ENCODE measurements around the gene GDF11. TPM values are rescaled to one million over a fixed set of nuclear protein-coding genes. Genes with fewer than 3 reads are reported as not detected.
A peak's percentile ranks its signal among the peaks of the same experiment; 100 is the strongest.

Gene GDF11
- total RNA-seq, 1 donor from 2014 or later, result 2.8 TPM

- no peak for DNase-seq (ENCODE audit: low read depth)
Observed at GRCh38 chr12:55728939-55729818, 13.7 kb upstream of the GDF11 start, which contains the start of gene CD63. TSS of gene CD63 (minus strand) at chr12:55729009. CDS start at chr12:55728341, 668 bp downstream.

GRCh38 chr12:55729819-55730818 lies 12.8 kb upstream of the GDF11 start:
- peak overlapping the region; percentile 70 for H3K4me3 ChIP-seq (ENCODE audit: low read depth, low read length)
- peak; percentile 25 for TF ChIP-seq CTCF (conservative IDR thresholded peaks at IDR 0.05; ENCODE audit: low read depth, low read length)
- no peak for DNase-seq (ENCODE audit: low read depth)

More at GRCh38 chr12:55728939-55729818, 13.7 kb upstream of the GDF11 start, which contains the start of gene CD63:
- TF ChIP-seq CTCF (conservative IDR thresholded peaks at IDR 0.05; ENCODE audit: low read depth, low read length), result no peak
- H3K4me3 ChIP-seq (ENCODE audit: low read depth, low read length), result peak within 1 kb of the TSS; percentile 70

- TF ChIP-seq CTCF (conservative IDR thresholded peaks at IDR 0.05; ENCODE audit: low read depth, low read length), result no peak
- no peak overlapping the region for H3K4me3 ChIP-seq (ENCODE audit: low read depth, low read length)
Observed at GRCh38 chr12:55732288-55732687, 10.6 kb upstream of the GDF11 start.

GRCh38 chr12:55733021-55733555 lies 9.8 kb upstream of the GDF11 start:
- no peak for TF ChIP-seq CTCF (conservative IDR thresholded peaks at IDR 0.05; ENCODE audit: low read depth, low read length)
- no peak overlapping the region for H3K4me3 ChIP-seq (ENCODE audit: low read depth, low read length)
- no peak for DNase-seq (ENCODE audit: low read depth)

More at GRCh38 chr12:55732288-55732687, 10.6 kb upstream of the GDF11 start:
- DNase-seq (ENCODE audit: low read depth), result no peak

- no peak for DNase-seq (ENCODE audit: low read depth)
- TF ChIP-seq CTCF (conservative IDR thresholded peaks at IDR 0.05; ENCODE audit: low read depth, low read length), result no peak
- no peak overlapping the region for H3K4me3 ChIP-seq (ENCODE audit: low read depth, low read length)
Observed at GRCh38 chr12:55733858-55734257, 9.1 kb upstream of the GDF11 start.

GRCh38 chr12:55734595-55734994 lies 8.3 kb upstream of the GDF11 start:
- no peak for DNase-seq (ENCODE audit: low read depth)
- TF ChIP-seq CTCF (conservative IDR thresholded peaks at IDR 0.05; ENCODE audit: low read depth, low read length), result no peak

More at GRCh38 chr12:55734595-55734994, 8.3 kb upstream of the GDF11 start:
- H3K4me3 ChIP-seq (ENCODE audit: low read depth, low read length), result no peak overlapping the region
